PFSK-1 (cell line): ENCODE data around the gene TARDBP.

Experiments
- POLR2AphosphoS5 ChIP-seq: IDR thresholded peaks from 2 replicates; pipeline ENCODE4 v1.6.1; 2012; ENCODE audit warnings: low read depth, mild to moderate bottlenecking, control low read depth, low read length, moderate library complexity
- REST ChIP-seq, 2 experiments: IDR thresholded peaks; 2 replicates each; pipeline versions ENCODE4 v1.6.1 to v1.8.0; 2011 to 2012; ENCODE audit warnings: low read depth in 2 of 2, low read length in 2 of 2, control low read depth in 1 of 2, inconsistent platforms in 1 of 2, mild to moderate bottlenecking in 1 of 2, moderate library complexity in 1 of 2; ENCODE audit not compliant: insufficient read depth in 1 of 2
- SIN3A ChIP-seq: IDR thresholded peaks from 2 replicates; pipeline ENCODE4 v1.6.1; 2012; ENCODE audit warnings: mild to moderate bottlenecking, low read length, moderate library complexity, borderline replicate concordance; ENCODE audit not compliant: insufficient read depth
- TAF1 ChIP-seq: IDR thresholded peaks from 2 replicates; pipeline ENCODE4 v1.6.1; 2012; ENCODE audit warnings: low read length, control low read depth, borderline replicate concordance; ENCODE audit not compliant: insufficient read depth

DNA sequence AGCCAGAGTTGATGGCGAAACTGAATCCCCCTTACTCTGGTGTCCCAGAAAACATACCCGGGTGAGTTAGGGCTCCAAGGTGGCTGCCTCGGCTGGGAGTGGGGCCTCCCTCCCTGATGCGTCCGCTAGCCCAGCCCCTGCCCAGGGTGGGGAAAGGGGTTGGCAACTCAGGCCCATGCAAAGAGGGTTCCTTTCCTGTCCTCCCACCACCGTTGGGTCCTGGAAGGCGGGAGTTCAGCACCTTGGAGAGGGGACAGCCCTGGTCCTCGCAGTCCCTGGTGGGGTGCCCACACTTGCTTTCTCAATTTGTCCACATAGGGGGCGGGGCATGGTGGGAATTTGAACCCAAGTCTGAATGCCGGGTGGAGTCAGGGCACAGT, 41.3 kb downstream of the TARDBP start:
- TF ChIP-seq SIN3A = no peak
- TF ChIP-seq POLR2AphosphoS5 = 0 out of 2 replicates have a peak, but pooled peaks have one; percentile 28
- peak; percentile 93 for TF ChIP-seq REST (IDR thresholded peaks at IDR 0.05; ENCODE audit: insufficient read depth in 1 of 2, low read depth in 2 of 2, low read length in 2 of 2)
- no peak for TF ChIP-seq TAF1
